MCF 10A (cell line): Measurements from ENCODE around the gene LRIT1. TPM values are rescaled to one million over a fixed set of nuclear protein-coding genes. Genes with fewer than 3 reads are reported as not detected.

Source experiments
- BruUV-seq: library from RNA; stranded (reverse); fragments of 400-500 nt; replicated peaks from 2 replicates; lab custom pipeline; 2021; lab: Mats Ljungman, UMichigan
- CTCF ChIA-PET: fragments of 300-600 bp; sonication (Branson Sonifier 250); formaldehyde crosslinking; extraction: SDS; loops from one replicate; lab custom pipeline; 2021; ENCODE audit warnings: antibody characterized with exemption, inconsistent platforms; lab: Yijun Ruan, JAX
- POLR2A ChIA-PET: fragments of 300-600, 350-650 bp; sonication (Branson Sonifier 250); formaldehyde crosslinking; extraction: SDS; loops from one replicate; lab custom pipeline; 2020; ENCODE audit warnings: antibody characterized with exemption, inconsistent platforms; lab: Yijun Ruan, JAX
- DNase-seq: peaks from one replicate; pipeline ENCODE4 v3.0.0-alpha.2; 2018; ENCODE audit not compliant: unreplicated experiment
- H3K27ac Mint-ChIP-seq: one replicate; pipeline ENCODE4 v1.8.0; 2022; ENCODE audit warnings: mild to moderate bottlenecking, low read depth, mixed read lengths; ENCODE audit not compliant: unreplicated experiment
- H3K27me3 Mint-ChIP-seq: one replicate; pipeline ENCODE4 v1.8.0; 2022; ENCODE audit warnings: mixed read lengths; ENCODE audit not compliant: insufficient read depth, unreplicated experiment
- H3K36me3 Mint-ChIP-seq: one replicate; pipeline ENCODE4 v1.8.0; 2022; ENCODE audit warnings: mild to moderate bottlenecking, moderate library complexity, mixed read lengths; ENCODE audit not compliant: insufficient read depth, unreplicated experiment
- H3K4me1 Mint-ChIP-seq: one replicate; pipeline ENCODE4 v1.8.0; 2022; ENCODE audit warnings: mixed read lengths; ENCODE audit not compliant: insufficient read depth, unreplicated experiment
- H3K4me3 Mint-ChIP-seq: one replicate; pipeline ENCODE4 v1.8.0; 2022; ENCODE audit warnings: mild to moderate bottlenecking, moderate library complexity, mixed read lengths; ENCODE audit not compliant: unreplicated experiment
- H3K9me3 Mint-ChIP-seq: one replicate; pipeline ENCODE4 v1.8.0; 2022; ENCODE audit warnings: mixed read lengths; ENCODE audit not compliant: unreplicated experiment
- CTCF ChIP-seq: fragments of 200-600 bp; IDR thresholded peaks from one replicate; pipeline ENCODE4 v1.8.0; 2022; ENCODE audit warnings: antibody characterized with exemption, mild to moderate bottlenecking; ENCODE audit not compliant: unreplicated experiment
- intact Hi-C: fragments of 100-400 bp; cut with micrococcal nuclease; formaldehyde crosslinking; loops from 2 replicates; pipeline ENCODE4 v1.14.1; 2022
- total RNA-seq: library from RNA; stranded (reverse); gene quantifications from 2 replicates; pipeline ENCODE4 v1.2.3, GENCODE V29; 2022

LRIT1 gene
- total RNA-seq, 1 experiment from 2014 or later, result not detected

GRCh38 chr10:84213076-84213475, 28.3 kb downstream of the LRIT1 start:
- no peak for TF ChIP-seq CTCF
- no peak overlapping the region for H3K4me3 Mint-ChIP-seq
- H3K9me3 Mint-ChIP-seq, result no peaks in the 10 kb centered on the region
- H3K27ac Mint-ChIP-seq, result no peak overlapping the region
- H3K27me3 Mint-ChIP-seq, result peaks cover 31% of the 10 kb centered on the region
- intact Hi-C loops, result no loop called here
- no peaks in the 10 kb centered on the region for H3K4me1 Mint-ChIP-seq
- ChIA-PET CTCF (interaction anchor here (1.0 to 3.9 kb wide), 3 partner anchors 7 to 64 kb away, joined by 3 to 20 read pairs (median 16); no protein-coding TSS in a partner anchor), POLR2A (no interaction called here)
- no peaks in the 10 kb centered on the region for H3K36me3 Mint-ChIP-seq
- no TSS peak for BruUV-seq
- DNase-seq, result no peak

DNA sequence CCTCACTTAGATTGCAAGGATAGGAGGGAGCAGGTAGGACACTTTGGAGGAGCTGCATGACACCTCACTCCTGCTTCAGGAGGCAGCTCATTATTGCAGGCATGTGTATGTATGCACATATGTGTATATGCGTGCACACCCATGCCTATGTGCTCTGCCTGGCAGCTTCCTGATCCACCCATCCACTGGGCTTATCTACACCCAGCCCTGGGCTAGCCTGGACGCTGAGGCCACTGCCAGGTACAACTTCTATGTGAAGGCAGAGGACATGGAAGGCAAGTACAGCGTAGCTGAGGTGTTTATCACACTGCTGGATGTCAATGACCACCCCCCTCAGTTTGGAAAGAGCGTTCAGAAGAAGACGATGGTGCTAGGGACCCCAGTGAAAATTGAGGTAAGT, 29.3 kb downstream of the LRIT1 start:
- Mint-ChIP-seq H3K27ac (peak overlapping the region; percentile 17), H3K4me1 (no peaks in the 10 kb centered on the region), H3K4me3 (no peak overlapping the region), H3K27me3 (peaks cover 42% of the 10 kb centered on the region), H3K9me3 (no peaks in the 10 kb centered on the region), H3K36me3 (no peaks in the 10 kb centered on the region)
- no peak for DNase-seq
- ChIA-PET CTCF (interaction anchor here (0.5 to 3.6 kb wide), 6 partner anchors 15 to 1987 kb away, joined by 3 to 16 read pairs (median 4); no protein-coding TSS in a partner anchor), POLR2A (interaction anchor here (1.3 kb wide), 1 partner anchor 71 kb away, joined by 3 read pairs; no protein-coding TSS in a partner anchor)
- intact Hi-C loops, result no loop called here
- no peak for TF ChIP-seq CTCF
- BruUV-seq, result no TSS peak

DNA sequence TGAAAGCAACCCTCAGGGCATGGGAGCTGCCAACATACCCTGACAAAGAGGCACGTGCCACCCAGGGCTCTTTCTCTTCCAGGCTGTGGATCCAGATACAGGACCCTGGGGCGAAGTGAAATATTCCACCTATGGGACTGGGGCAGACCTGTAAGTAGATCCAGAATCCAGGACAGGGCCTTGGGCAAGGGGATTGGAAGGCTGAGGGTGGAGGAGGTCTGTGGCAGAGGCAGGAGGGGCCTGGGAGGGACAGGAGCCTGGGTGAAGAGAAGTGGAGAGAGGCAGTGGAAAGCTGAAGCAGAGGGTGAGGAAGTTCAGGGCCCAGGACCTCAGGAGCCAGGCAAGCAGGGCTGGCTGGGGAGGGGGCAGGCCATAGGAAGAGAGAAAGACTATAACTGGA, 29.8 kb downstream of the LRIT1 start:
- ChIA-PET CTCF (interaction anchor here (0.6 to 3.6 kb wide), 4 partner anchors 22 to 1987 kb away, joined by 3 to 16 read pairs (median 6); no protein-coding TSS in a partner anchor), POLR2A (interaction anchor here (0.7 to 1.3 kb wide), 2 partner anchors 47 to 71 kb away, joined by 3 read pairs; no protein-coding TSS in a partner anchor)
- no peaks in the 10 kb centered on the region for H3K9me3 Mint-ChIP-seq
- H3K4me3 Mint-ChIP-seq, result no peak overlapping the region
- H3K4me1 Mint-ChIP-seq, result no peaks in the 10 kb centered on the region
- intact Hi-C loops, result no loop called here
- H3K27ac Mint-ChIP-seq, result peak overlapping the region; percentile 17
- H3K36me3 Mint-ChIP-seq, result no peaks in the 10 kb centered on the region
- H3K27me3 Mint-ChIP-seq, result peaks cover 46% of the 10 kb centered on the region
- TF ChIP-seq CTCF, result no peak
- no peak for DNase-seq
- BruUV-seq, result no TSS peak

DNA sequence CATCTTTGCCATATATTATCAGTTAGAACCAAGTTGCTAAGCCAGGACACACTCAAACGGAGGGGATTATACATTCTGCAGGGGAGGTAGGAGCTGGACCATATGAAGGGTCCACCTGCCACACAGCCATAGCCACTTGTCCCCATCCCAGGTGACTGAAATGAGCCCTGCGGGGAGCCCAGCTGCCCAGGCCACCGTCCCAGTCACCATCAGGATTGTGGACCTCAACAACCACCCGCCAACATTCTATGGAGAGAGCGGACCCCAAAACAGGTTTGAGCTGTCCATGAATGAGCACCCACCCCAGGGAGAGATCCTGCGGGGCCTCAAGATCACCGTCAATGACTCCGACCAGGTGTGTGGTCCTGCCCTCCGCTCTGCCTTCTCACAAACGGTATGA, 33.3 kb downstream of the LRIT1 start:
- intact Hi-C loops, result loop anchor here (10.0 kb wide), 1 partner anchor 153 kb away; no protein-coding TSS in a partner anchor
- no peaks in the 10 kb centered on the region for H3K9me3 Mint-ChIP-seq
- no peaks in the 10 kb centered on the region for H3K4me1 Mint-ChIP-seq
- DNase-seq, result no peak
- ChIA-PET CTCF (interaction anchor here (0.6 to 9.2 kb wide), 14 partner anchors 11 to 771 kb away, joined by 3 to 210 read pairs (median 4); no protein-coding TSS in a partner anchor), POLR2A (interaction anchor here (0.5 to 0.7 kb wide), 2 partner anchors 43 to 44 kb away, joined by 3 read pairs; no protein-coding TSS in a partner anchor)
- no peak overlapping the region for H3K27ac Mint-ChIP-seq
- H3K27me3 Mint-ChIP-seq, result peaks cover 50% of the 10 kb centered on the region
- BruUV-seq, result no TSS peak
- TF ChIP-seq CTCF, result no peak
- H3K4me3 Mint-ChIP-seq, result no peak overlapping the region
- H3K36me3 Mint-ChIP-seq, result no peaks in the 10 kb centered on the region
